GM19099 (cell line): ENCODE results near the gene USH1G.

ENCODE experiments used
- POLR2A ChIP-seq: IDR thresholded peaks from 3 replicates; pipeline ENCODE4 v1.6.1; 2011; ENCODE audit warnings: low read depth; ENCODE audit not compliant: insufficient read length; ENCODE audit errors: extremely low read depth

USH1G gene

DNA sequence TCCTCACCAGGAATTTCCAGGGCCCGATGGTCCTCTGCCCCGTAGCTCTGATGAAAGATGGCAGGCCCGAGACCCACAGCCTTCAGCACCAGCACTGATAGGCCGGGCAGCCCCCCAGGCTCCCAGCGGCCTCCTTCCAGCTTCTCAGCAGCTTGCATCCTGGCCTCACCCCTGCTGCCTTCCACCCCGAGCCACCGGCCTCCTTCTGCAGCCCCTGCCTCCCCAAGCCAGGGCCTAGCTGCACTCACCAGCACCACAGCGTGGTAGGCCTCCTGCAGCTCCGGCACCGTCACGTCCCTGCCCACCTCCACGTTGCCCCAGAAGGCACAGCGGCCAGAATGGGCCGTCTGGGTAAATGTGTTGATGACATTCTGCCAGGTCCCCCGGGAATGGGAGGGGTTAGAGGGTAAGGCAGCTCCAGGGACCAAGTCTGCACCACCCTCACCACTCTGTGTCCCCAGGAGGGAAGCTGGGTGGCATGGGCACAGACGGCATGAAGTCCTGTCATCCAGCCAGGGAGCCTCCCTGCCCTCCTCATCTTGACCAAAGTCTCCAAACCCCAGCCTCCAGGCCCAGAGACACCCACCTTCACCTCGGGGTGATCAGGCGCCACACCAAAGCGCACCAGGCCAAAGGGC, 56.7 kb downstream of the USH1G start:
- TF ChIP-seq POLR2A: no peak
